NCI-H1092 treated with DMSO at 0.1 percent for 48 hours (cell line): ENCODE data around the gene BLACAT1.
"Not testable (repeated sequence)": the region's sequence is repeated elsewhere in the genome, so short reads cannot be mapped to it uniquely, and the experiment has no call there.

ENCODE experiments used
- DNase-seq: peaks from one replicate; lab custom pipeline; 2025; lab: John Stamatoyannopoulos, UW

Gene BLACAT1

GRCh38 chr1:205417870-205418635 lies 37.8 kb downstream of the BLACAT1 start:
- no peak for DNase-seq

- DNase-seq, result no peak
Observed at GRCh38 chr1:205416322-205416721, 39.5 kb downstream of the BLACAT1 start.

GRCh38 chr1:205410581-205411298 lies 45.1 kb downstream of the BLACAT1 start:
- no peak for DNase-seq

GRCh38 chr1:205407970-205408369 lies 47.9 kb downstream of the BLACAT1 start:
- DNase-seq, result no peak

GRCh38 chr1:205406252-205406651 lies 49.6 kb downstream of the BLACAT1 start:
- not testable (repeated sequence) for DNase-seq
